H1 (cell line): ENCODE measurements around the gene OR12D1. TPM values are rescaled to one million over a fixed set of nuclear protein-coding genes. Genes with fewer than 3 reads are reported as not detected.

Experiments
- CTCF ChIA-PET: fragments of 300-600 bp; sonication (Branson Sonifier 250); formaldehyde crosslinking; loops from one replicate; lab custom pipeline; 2021; ENCODE audit not compliant: partially characterized antibody; lab: Charles Lee
- POLR2A ChIA-PET: fragments of 300-600 bp; sonication (Branson Sonifier 250); formaldehyde crosslinking; loops from one replicate; lab custom pipeline; 2021; ENCODE audit warnings: inconsistent platforms; ENCODE audit not compliant: partially characterized antibody; lab: Charles Lee
- DNase-seq, 2 experiments: peaks; one replicate each; pipeline versions ENCODE4 v3.0.0 to v3.0.0-alpha.2; 2010 to 2022; ENCODE audit warnings: low spot score in 2 of 2, low read depth in 1 of 2, mixed read lengths in 1 of 2
- FAIRE-seq: peaks from 2 replicates; lab custom pipeline; 2011; peaks lifted over from hg19 to GRCh38; lab: Jason Lieb, UNC
- H2AFZ ChIP-seq: 2 replicates; pipeline ENCODE4 v1.8.1; 2012; ENCODE audit warnings: low read length, inconsistent platforms
- H2AK5ac ChIP-seq: 2 replicates; pipeline ENCODE4 v1.6.1; 2013; ENCODE audit warnings: low read depth, low read length
- H2BK120ac ChIP-seq: replicated peaks from 2 replicates; pipeline ENCODE3; 2013; ENCODE audit warnings: low read depth, low read length, inconsistent platforms
- H2BK12ac ChIP-seq: 2 replicates; pipeline ENCODE4 v1.6.1; 2013; ENCODE audit warnings: low read depth, low read length
- H2BK15ac ChIP-seq: 2 replicates; pipeline ENCODE4 v1.6.1; 2013; ENCODE audit warnings: low read length
- H2BK20ac ChIP-seq: 2 replicates; pipeline ENCODE4 v1.6.1; 2013; ENCODE audit warnings: low read length
- H2BK5ac ChIP-seq: 2 replicates; pipeline ENCODE4 v1.6.1; 2013; ENCODE audit warnings: low read depth, low read length
- H3K14ac ChIP-seq: 2 replicates; pipeline ENCODE4 v1.6.1; 2013; ENCODE audit warnings: inconsistent platforms; ENCODE audit not compliant: insufficient read length
- H3K18ac ChIP-seq: 2 replicates; pipeline ENCODE4 v1.6.1; 2013; ENCODE audit warnings: low read length; ENCODE audit errors: extremely low read depth
- H3K23ac ChIP-seq: 2 replicates; pipeline ENCODE4 v1.6.1; 2013; ENCODE audit warnings: inconsistent platforms; ENCODE audit not compliant: insufficient read length
- H3K23me2 ChIP-seq: 2 replicates; pipeline ENCODE4 v1.6.1; 2013; ENCODE audit warnings: low read depth, low read length
- H3K27ac ChIP-seq: 2 replicates; pipeline ENCODE4 v1.6.1; 2011; ENCODE audit warnings: low read depth, low read length, inconsistent platforms
- H3K27me3 ChIP-seq, 4 experiments: replicated peaks in 1 of 4; 1 replicate in 1 of 4; 2 replicates in 3 of 4; pipeline versions ENCODE4 v1.6.1 to v1.8.1; 2011 to 2013; ENCODE audit warnings: low read length in 3 of 4, mild to moderate bottlenecking in 3 of 4, inconsistent platforms in 2 of 4, mixed read lengths in 2 of 4, moderate library complexity in 1 of 4; ENCODE audit not compliant: control insufficient read depth in 3 of 4, insufficient read depth in 3 of 4; ENCODE audit errors: extremely low read depth in 1 of 4
- H3K36me3 ChIP-seq, 4 experiments: 2 replicates each; pipeline versions ENCODE4 v1.6.1 to v1.8.1; 2011 to 2013; ENCODE audit warnings: mild to moderate bottlenecking in 4 of 4, low read length in 3 of 4, moderate library complexity in 2 of 4, control low read depth in 1 of 4, inconsistent platforms in 1 of 4; ENCODE audit not compliant: insufficient read depth in 4 of 4, control insufficient read depth in 2 of 4
- H3K4ac ChIP-seq: replicated peaks from 2 replicates; pipeline ENCODE3; 2013; ENCODE audit warnings: low read length, low read depth, mixed read lengths, inconsistent platforms; ENCODE audit not compliant: insufficient read length
- H3K4me1 ChIP-seq, 4 experiments: replicated peaks in 1 of 4; 1 replicate in 1 of 4; 2 replicates in 3 of 4; pipeline versions ENCODE4 v1.6.1 to v1.8.1; 2011 to 2013; ENCODE audit warnings: low read length in 3 of 4, inconsistent platforms in 2 of 4, mixed read lengths in 1 of 4; ENCODE audit not compliant: insufficient read depth in 4 of 4, control insufficient read depth in 3 of 4
- H3K4me2 ChIP-seq, 2 experiments: 2 replicates each; pipeline versions ENCODE4 v1.6.1 to v1.8.1; 2011 to 2013; ENCODE audit warnings: low read depth in 2 of 2, low read length in 2 of 2, control low read depth in 1 of 2, inconsistent platforms in 1 of 2, mild to moderate bottlenecking in 1 of 2; ENCODE audit not compliant: insufficient read depth in 1 of 2
- H3K4me3 ChIP-seq, 4 experiments: fragments of 200-600, 300-600 bp in 1 of 4; sonication (generic), shearing (Covaris generic), sonication (Bioruptor Twin) in 1 of 4; 2 replicates each; pipeline versions ENCODE4 v1.5.1 to v1.8.1; 2011 to 2016; ENCODE audit warnings: low read length in 4 of 4, low read depth in 3 of 4, control low read depth in 2 of 4, inconsistent platforms in 2 of 4, mild to moderate bottlenecking in 2 of 4, mixed read lengths in 1 of 4, moderate library complexity in 1 of 4; ENCODE audit not compliant: insufficient read depth in 2 of 4; ENCODE audit errors: extremely low read depth in 1 of 4
- H3K56ac ChIP-seq: replicated peaks from 2 replicates; pipeline ENCODE3; 2013; ENCODE audit warnings: low read depth, mild to moderate bottlenecking, mixed read lengths, low read length, inconsistent platforms; ENCODE audit not compliant: insufficient read length
- H3K79me1 ChIP-seq: 2 replicates; pipeline ENCODE4 v1.6.1; 2013; ENCODE audit warnings: low read depth, low read length, control low read depth
- H3K79me2 ChIP-seq, 2 experiments: 2 replicates each; pipeline versions ENCODE4 v1.6.1 to v1.8.1; 2012 to 2013; ENCODE audit warnings: low read length in 2 of 2, mild to moderate bottlenecking in 2 of 2, inconsistent platforms in 1 of 2; ENCODE audit not compliant: insufficient read depth in 2 of 2, control insufficient read depth in 1 of 2
- H3K9ac ChIP-seq, 4 experiments: replicated peaks in 1 of 4; 1 replicate in 1 of 4; 2 replicates in 3 of 4; pipeline versions ENCODE4 v1.6.1 to v1.8.1; 2011 to 2013; ENCODE audit warnings: low read depth in 3 of 4, low read length in 3 of 4, control low read depth in 2 of 4, mild to moderate bottlenecking in 2 of 4, moderate library complexity in 2 of 4, inconsistent platforms in 1 of 4; ENCODE audit errors: extremely low read depth in 1 of 4
- H3K9me3 ChIP-seq, 2 experiments: 2 replicates each; pipeline versions ENCODE4 v1.6.1 to v1.8.1; 2012 to 2013; ENCODE audit warnings: mild to moderate bottlenecking in 2 of 2, moderate library complexity in 2 of 2, control low read depth in 1 of 2, inconsistent platforms in 1 of 2, low read depth in 1 of 2, low read length in 1 of 2, mixed read lengths in 1 of 2; ENCODE audit not compliant: insufficient read depth in 2 of 2
- H4K20me1 ChIP-seq, 2 experiments: replicated peaks in 1 of 2; 2 replicates each; pipeline versions ENCODE3 to v1.8.1; 2011 to 2013; ENCODE audit warnings: inconsistent platforms in 2 of 2, low read length in 2 of 2, mild to moderate bottlenecking in 1 of 2; ENCODE audit not compliant: insufficient read depth in 2 of 2, control insufficient read depth in 1 of 2
- H4K5ac ChIP-seq: 2 replicates; pipeline ENCODE4 v1.6.1; 2013; ENCODE audit warnings: low read length, low read depth, mixed read lengths, inconsistent platforms; ENCODE audit not compliant: insufficient read length
- H4K8ac ChIP-seq: 2 replicates; pipeline ENCODE4 v1.8.0; 2013; ENCODE audit warnings: mild to moderate bottlenecking, moderate library complexity, low read length, inconsistent platforms; ENCODE audit not compliant: insufficient read depth; ENCODE audit errors: extremely low read depth
- H4K91ac ChIP-seq: replicated peaks from 2 replicates; pipeline ENCODE3; 2013; ENCODE audit warnings: low read length, mixed read lengths, inconsistent platforms; ENCODE audit not compliant: insufficient read length
- ATF3 ChIP-seq: IDR thresholded peaks from 2 replicates; pipeline ENCODE4 v1.6.1; 2011; ENCODE audit warnings: low read depth, mild to moderate bottlenecking, low read length; ENCODE audit not compliant: insufficient read depth
- BRCA1 ChIP-seq: IDR thresholded peaks from 2 replicates; pipeline ENCODE4 v1.6.1; 2012; ENCODE audit warnings: low read depth, low read length, improper control_type of control experiment
- HDAC2 ChIP-seq, 2 experiments: fragments of 300-600 bp in 1 of 2; sonication (generic) in 1 of 2; IDR thresholded peaks; 2 replicates each; pipeline ENCODE4 v1.6.1; 2011 to 2012; ENCODE audit warnings: low read depth in 2 of 2, low read length in 2 of 2, mild to moderate bottlenecking in 2 of 2, moderate library complexity in 2 of 2, borderline replicate concordance in 1 of 2, inconsistent platforms in 1 of 2
- KDM5A ChIP-seq: fragments of 200-600 bp; IDR thresholded peaks from 2 replicates; pipeline ENCODE4 v1.7.1; 2012; ENCODE audit warnings: mild to moderate bottlenecking, low read length, inconsistent platforms, mixed read lengths
- NANOG ChIP-seq: IDR thresholded peaks from 2 replicates; pipeline ENCODE4 v1.6.1; 2011; ENCODE audit warnings: low read length, low read depth, mild to moderate bottlenecking, inconsistent platforms; ENCODE audit not compliant: insufficient read depth, poor library complexity, severe bottlenecking
- RAD21 ChIP-seq, 2 experiments: IDR thresholded peaks in 1 of 2; conservative IDR thresholded peaks in 1 of 2; 2 replicates each; pipeline ENCODE4 v1.6.1; 2011; ENCODE audit warnings: low read depth in 2 of 2, low read length in 2 of 2, improper control_type of control experiment in 1 of 2, inconsistent platforms in 1 of 2, mild to moderate bottlenecking in 1 of 2, moderate library complexity in 1 of 2
- RBBP5 ChIP-seq: IDR thresholded peaks from 2 replicates; pipeline ENCODE4 v1.7.1; 2012; ENCODE audit warnings: low read depth, mild to moderate bottlenecking, inconsistent platforms, low read length, moderate library complexity, borderline replicate concordance
- SAP30 ChIP-seq: fragments of 300-600 bp; sonication (generic); IDR thresholded peaks from 2 replicates; pipeline ENCODE4 v1.7.1; 2012; ENCODE audit warnings: low read length, moderate library complexity, mild to moderate bottlenecking, inconsistent platforms; ENCODE audit not compliant: insufficient read depth, insufficient replicate concordance
- TAF1 ChIP-seq: IDR thresholded peaks from 2 replicates; pipeline ENCODE4 v1.6.1; 2011; ENCODE audit warnings: mild to moderate bottlenecking, low read depth, low read length
- WGBS, 2 experiments: shearing (Covaris generic) in 1 of 2; methylation state at CpG; one replicate each; pipeline versions ENCODE4 v1.1.6 to v1.1.7; 2013 to 2015; ENCODE audit warnings: low lambda C conversion rate in 2 of 2, mixed read lengths in 2 of 2, inconsistent platforms in 1 of 2, low coverage in 1 of 2, missing lambda C conversion rate in 1 of 2; ENCODE audit not compliant: insufficient replicate concordance in 2 of 2, insufficient coverage in 1 of 2, insufficient read length in 1 of 2; ENCODE audit errors: extremely low coverage in 1 of 2, missing lambda C conversion rate in 1 of 2; 5-methylcytosine and 5-hydroxymethylcytosine counted together
- polyA plus RNA-seq, 7 experiments: library from polyadenylated mRNA; depleted of rRNA in 3 of 7; stranded (reverse) in 5 of 7; unstranded in 2 of 7; fragments of >200 nt in 5 of 7; fragments of 200-250 nt in 2 of 7; gene quantifications; 1 replicate in 5 of 7; 2 replicates in 1 of 7; 4 replicates in 1 of 7; pipeline versions ENCODE4 v1.2.1 to v1.2.3, GENCODE V29; 2011 to 2013; ENCODE audit warnings: missing spikeins in 2 of 7, mixed read lengths in 2 of 7
- total RNA-seq: library from RNA; stranded (reverse); fragmentation: NEBNext Ultra II Directional; extraction: Animal tissue kit (Norgen Biotek cat#: 25700); gene quantifications from 2 replicates; pipeline ENCODE4 v1.2.1, GENCODE V29; 2021
- TF ChIP-seq, protein P1 (sequence below): IDR thresholded peaks from 2 replicates; pipeline ENCODE4 v1.6.1; 2012; ENCODE audit warnings: inconsistent platforms

The OR12D1 gene
- total and polyA plus RNA-seq, 2 of the 8 experiments (the other 6 are each of a cell fraction or from before 2014, with no cell fraction given) = not detected

DNA sequence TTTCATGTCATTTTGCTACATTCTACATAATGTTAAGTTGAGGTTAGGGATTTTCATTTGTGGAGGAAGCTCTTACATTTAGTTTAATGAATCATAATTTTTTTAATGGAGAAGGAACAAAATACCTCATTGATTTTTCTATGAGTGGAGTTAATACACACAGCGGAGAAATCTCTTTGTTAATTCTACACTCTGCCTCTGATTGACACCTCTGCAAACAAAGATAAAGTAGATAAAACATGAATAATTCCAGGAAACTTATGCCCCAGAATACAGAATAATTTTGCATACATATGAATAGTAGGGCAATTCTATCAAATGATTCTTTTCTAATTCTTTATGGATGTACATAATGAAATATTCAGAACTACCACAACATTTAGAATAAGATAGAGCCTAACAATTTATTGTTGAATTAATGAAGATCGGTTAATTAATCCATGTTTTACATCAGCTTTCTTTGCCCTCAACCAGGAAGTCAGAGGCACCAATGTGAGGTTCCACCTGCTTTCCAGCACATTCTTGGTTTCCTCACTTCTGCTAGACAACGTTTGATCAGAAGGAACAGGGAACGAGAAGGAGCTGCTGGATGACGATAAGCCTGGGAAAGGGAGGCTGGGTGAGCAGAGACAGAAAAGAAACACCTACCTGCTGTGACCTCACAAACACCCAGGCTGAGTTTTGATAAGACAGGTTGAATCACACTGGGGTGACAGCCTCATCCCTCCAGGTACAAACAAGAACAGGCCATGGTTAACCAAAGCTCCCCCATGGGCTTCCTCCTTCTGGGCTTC lies 46.5 kb downstream of the OR12D1 start:
- FAIRE-seq (no peak), DNase-seq (no peak)
- Histone ChIP-seq H3K4ac (no peak overlapping the region), H3K4me1 (no peaks in the 10 kb centered on the region; a peak in 1 of 7 replicates), H4K20me1 (no peaks in the 10 kb centered on the region), H3K36me3 (no peaks in the 10 kb centered on the region), H3K23ac (no peak overlapping the region), H4K91ac (no peak overlapping the region), H3K23me2 (no peaks in the 10 kb centered on the region), H3K9ac (no peak overlapping the region), H2AFZ (no peak overlapping the region), H3K4me3 (no peak overlapping the region), H2BK20ac (no peak overlapping the region), H3K56ac (no peak overlapping the region), H2BK12ac (no peak overlapping the region), H2BK15ac (no peak overlapping the region), H3K9me3 (no peaks in the 10 kb centered on the region), H3K27me3 (no peaks in the 10 kb centered on the region; a peak in 1 of 7 replicates), H3K79me1 (no peaks in the 10 kb centered on the region), H3K14ac (no peak overlapping the region), H3K27ac (no peak overlapping the region), H3K18ac (no peak overlapping the region), H4K8ac (no peak overlapping the region), H2BK120ac (no peak overlapping the region), H2AK5ac (no peak overlapping the region), H2BK5ac (no peak overlapping the region), H3K79me2 (no peaks in the 10 kb centered on the region), H3K4me2 (no peak overlapping the region), H4K5ac (no peak overlapping the region)
- WGBS, 2 experiments = 78% methylated on average over 5 of the region's 5 CpGs; no CpG with 5 or more reads in 1 of the 2 experiments
- POLR2A ChIA-PET = no interaction called here
- CTCF ChIA-PET = interaction anchor here (0.6 to 1.8 kb wide), 2 partner anchors 7 to 16 kb away, joined by 4 to 6 read pairs; no protein-coding TSS in a partner anchor
- TF ChIP-seq KDM5A (no peak), ATF3 (no peak), RBBP5 (no peak), SAP30 (no peak), RAD21 (IDR thresholded peaks at IDR 0.05 in 1 of 2, conservative IDR thresholded peaks at IDR 0.05 in 1 of 2; ENCODE audit: low read depth in 2 of 2, low read length in 2 of 2) (no peak), TAF1 (no peak), NANOG (no peak), HDAC2 (IDR thresholded peaks at IDR 0.05; ENCODE audit: borderline replicate concordance in 1 of 2, low read depth in 2 of 2, low read length in 2 of 2) (no peak), BRCA1 (no peak)
- TF ChIP-seq, protein P1, sequence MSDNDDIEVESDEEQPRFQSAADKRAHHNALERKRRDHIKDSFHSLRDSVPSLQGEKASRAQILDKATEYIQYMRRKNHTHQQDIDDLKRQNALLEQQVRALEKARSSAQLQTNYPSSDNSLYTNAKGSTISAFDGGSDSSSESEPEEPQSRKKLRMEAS = no peak
